Body of pancreas (tissue), 4 donors: ENCODE measurements around the gene CIPC.

ENCODE experiments used
- POLR2A ChIP-seq, 3 donors: fragments of 450-650 bp; IDR thresholded peaks; one replicate each; pipeline ENCODE4 v1.6.1; 2016; ENCODE audit warnings: antibody characterized with exemption in 3 of 3, mild to moderate bottlenecking in 2 of 3
- TF ChIP-seq, protein P1 (sequence below), 7 experiments: fragments of 450-650 bp in 4 of 7; fragments of 200-600 bp in 3 of 7; sonication (generic) in 3 of 7; IDR thresholded peaks; one replicate each; pipeline ENCODE4 v1.5.1; 2016 to 2019; ENCODE audit warnings: antibody characterized with exemption in 7 of 7

- TF ChIP-seq, protein P1, sequence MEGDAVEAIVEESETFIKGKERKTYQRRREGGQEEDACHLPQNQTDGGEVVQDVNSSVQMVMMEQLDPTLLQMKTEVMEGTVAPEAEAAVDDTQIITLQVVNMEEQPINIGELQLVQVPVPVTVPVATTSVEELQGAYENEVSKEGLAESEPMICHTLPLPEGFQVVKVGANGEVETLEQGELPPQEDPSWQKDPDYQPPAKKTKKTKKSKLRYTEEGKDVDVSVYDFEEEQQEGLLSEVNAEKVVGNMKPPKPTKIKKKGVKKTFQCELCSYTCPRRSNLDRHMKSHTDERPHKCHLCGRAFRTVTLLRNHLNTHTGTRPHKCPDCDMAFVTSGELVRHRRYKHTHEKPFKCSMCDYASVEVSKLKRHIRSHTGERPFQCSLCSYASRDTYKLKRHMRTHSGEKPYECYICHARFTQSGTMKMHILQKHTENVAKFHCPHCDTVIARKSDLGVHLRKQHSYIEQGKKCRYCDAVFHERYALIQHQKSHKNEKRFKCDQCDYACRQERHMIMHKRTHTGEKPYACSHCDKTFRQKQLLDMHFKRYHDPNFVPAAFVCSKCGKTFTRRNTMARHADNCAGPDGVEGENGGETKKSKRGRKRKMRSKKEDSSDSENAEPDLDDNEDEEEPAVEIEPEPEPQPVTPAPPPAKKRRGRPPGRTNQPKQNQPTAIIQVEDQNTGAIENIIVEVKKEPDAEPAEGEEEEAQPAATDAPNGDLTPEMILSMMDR (IDR thresholded peaks at IDR 0.05), result no peak
- TF ChIP-seq POLR2A (IDR thresholded peaks at IDR 0.05), result no peak
Measured at GRCh38 chr14:77092676-77093075, 5.4 kb upstream of the CIPC start.
